ENCODE measurements around the gene ZNF93. TPM values are rescaled to one million over a fixed set of nuclear protein-coding genes. Genes with fewer than 3 reads are reported as not detected.
A peak's percentile ranks its signal among the peaks of the same experiment; 100 is the strongest.
"Not testable (repeated sequence)": the region's sequence is repeated elsewhere in the genome, so short reads cannot be mapped to it uniquely, and the experiment has no call there.

Gene ZNF93
- total RNA-seq, 4 donors from 2014 or later = 0.29 to 29.6 (median 8.6) TPM

DNA sequence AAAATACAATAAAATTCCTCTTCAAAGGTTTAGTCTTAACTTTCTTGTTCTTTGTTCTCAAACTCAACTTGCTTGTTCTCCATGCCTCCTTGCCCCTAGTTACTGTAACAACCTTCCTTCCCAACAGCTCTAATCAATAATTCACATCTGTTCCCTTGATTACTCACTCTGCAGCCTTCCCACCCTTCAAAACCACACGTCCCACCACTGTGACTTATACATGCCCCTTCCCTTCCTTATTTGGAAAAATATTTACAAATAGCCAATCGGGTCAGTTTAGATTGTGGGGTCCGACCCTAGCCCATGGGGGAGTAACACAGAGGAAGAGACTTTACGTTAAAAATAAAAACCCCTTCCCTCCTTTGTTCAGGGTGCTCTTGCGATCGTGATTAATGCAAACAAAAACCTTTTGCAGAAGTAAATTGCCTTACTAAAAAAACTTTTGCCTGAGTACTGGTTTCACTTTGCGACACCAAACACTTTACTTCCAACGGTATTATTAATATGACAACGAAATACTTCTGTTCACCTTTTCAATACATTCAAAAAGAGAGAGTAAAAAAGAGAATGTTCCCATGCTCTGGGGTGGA lies 512 bp upstream of the ZNF93 start:
- H3K27me3 ChIP-seq = no peaks in the 10 kb centered on the region
- intact Hi-C loops (cut with DNase I; ENCODE audit: low total_unique reads) = no loop called here
- peak overlapping the region; percentile 93 to 95 for H3K27ac ChIP-seq
- H3K9me3 ChIP-seq = no peaks in the 10 kb centered on the region
- no peaks in the 10 kb centered on the region for H3K4me1 ChIP-seq
- TF ChIP-seq POLR2A (IDR thresholded peaks at IDR 0.05) = no peak
- TF ChIP-seq, protein P1, sequence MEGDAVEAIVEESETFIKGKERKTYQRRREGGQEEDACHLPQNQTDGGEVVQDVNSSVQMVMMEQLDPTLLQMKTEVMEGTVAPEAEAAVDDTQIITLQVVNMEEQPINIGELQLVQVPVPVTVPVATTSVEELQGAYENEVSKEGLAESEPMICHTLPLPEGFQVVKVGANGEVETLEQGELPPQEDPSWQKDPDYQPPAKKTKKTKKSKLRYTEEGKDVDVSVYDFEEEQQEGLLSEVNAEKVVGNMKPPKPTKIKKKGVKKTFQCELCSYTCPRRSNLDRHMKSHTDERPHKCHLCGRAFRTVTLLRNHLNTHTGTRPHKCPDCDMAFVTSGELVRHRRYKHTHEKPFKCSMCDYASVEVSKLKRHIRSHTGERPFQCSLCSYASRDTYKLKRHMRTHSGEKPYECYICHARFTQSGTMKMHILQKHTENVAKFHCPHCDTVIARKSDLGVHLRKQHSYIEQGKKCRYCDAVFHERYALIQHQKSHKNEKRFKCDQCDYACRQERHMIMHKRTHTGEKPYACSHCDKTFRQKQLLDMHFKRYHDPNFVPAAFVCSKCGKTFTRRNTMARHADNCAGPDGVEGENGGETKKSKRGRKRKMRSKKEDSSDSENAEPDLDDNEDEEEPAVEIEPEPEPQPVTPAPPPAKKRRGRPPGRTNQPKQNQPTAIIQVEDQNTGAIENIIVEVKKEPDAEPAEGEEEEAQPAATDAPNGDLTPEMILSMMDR (IDR thresholded peaks at IDR 0.05) = no peak
- H3K4me3 ChIP-seq = peak overlapping the region; percentile 70 to 75
- H3K36me3 ChIP-seq = no peaks in the 10 kb centered on the region
- DNase-seq = no peak

- intact Hi-C loops (cut with DNase I; ENCODE audit: low total_unique reads); H3K36me3 ChIP-seq; H3K4me1 ChIP-seq; DNase-seq; H3K4me3 ChIP-seq; H3K27me3 ChIP-seq; H3K9me3 ChIP-seq; H3K27ac ChIP-seq: not testable (repeated sequence)
These were observed 6.8 kb downstream of the ZNF93 start for GRCh38 chr19:19907551-19907950.

DNA sequence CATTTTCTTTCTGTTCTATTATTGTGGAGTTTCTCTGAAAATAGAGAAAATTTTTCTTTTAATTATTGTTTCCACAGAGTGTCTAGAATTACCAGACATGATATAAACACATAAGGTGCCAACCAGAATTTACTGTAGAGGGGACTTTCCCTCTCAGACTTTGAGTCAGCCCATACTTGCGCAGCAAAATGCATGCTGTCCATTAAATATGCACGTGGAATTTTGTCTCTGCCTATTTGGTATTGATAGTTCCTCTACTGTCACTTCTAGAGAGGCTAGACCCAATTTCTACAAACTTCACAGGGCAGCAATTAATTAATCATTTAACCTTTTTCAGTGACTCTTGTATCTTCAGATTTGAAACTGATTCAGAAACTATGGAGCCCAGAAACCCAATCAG lies 8.9 kb downstream of the ZNF93 start:
- intact Hi-C loops (cut with DNase I; ENCODE audit: low total_unique reads) = no loop called here
- TF ChIP-seq, protein P1 (IDR thresholded peaks at IDR 0.05) = no peak
- TF ChIP-seq POLR2A (IDR thresholded peaks at IDR 0.05) = no peak
- no peak for DNase-seq

GRCh38 chr19:19911150-19911549 lies 10.4 kb downstream of the ZNF93 start:
- Histone ChIP-seq H3K27ac (peak overlapping the region; percentile 2 to 34), H3K27me3 (no peaks in the 10 kb centered on the region), H3K9me3 (no peaks in the 10 kb centered on the region), H3K36me3 (no peaks in the 10 kb centered on the region), H3K4me1 (no peaks in the 10 kb centered on the region), H3K4me3 (no peak overlapping the region)
- peak in 1 of 2 donors; percentile 40 for DNase-seq
- TF ChIP-seq, protein P1 (IDR thresholded peaks at IDR 0.05) = no peak
- TF ChIP-seq POLR2A (IDR thresholded peaks at IDR 0.05) = no peak
- intact Hi-C loops (cut with DNase I; ENCODE audit: low total_unique reads) = no loop called here

More for the DNA sequence above, 8.9 kb downstream of the ZNF93 start:
- no peaks in the 10 kb centered on the region for H3K9me3 ChIP-seq
- no peaks in the 10 kb centered on the region for H3K4me1 ChIP-seq
- H3K36me3 ChIP-seq = no peaks in the 10 kb centered on the region
- H3K4me3 ChIP-seq = no peak overlapping the region
- H3K27ac ChIP-seq = no peak overlapping the region
- H3K27me3 ChIP-seq = no peaks in the 10 kb centered on the region

GRCh38 chr19:19914596-19914995 lies 13.8 kb downstream of the ZNF93 start:
- intact Hi-C loops (cut with DNase I; ENCODE audit: low total_unique reads) = no loop called here
- TF ChIP-seq, protein P1 (IDR thresholded peaks at IDR 0.05) = no peak
- no peak for TF ChIP-seq POLR2A (IDR thresholded peaks at IDR 0.05)

DNA sequence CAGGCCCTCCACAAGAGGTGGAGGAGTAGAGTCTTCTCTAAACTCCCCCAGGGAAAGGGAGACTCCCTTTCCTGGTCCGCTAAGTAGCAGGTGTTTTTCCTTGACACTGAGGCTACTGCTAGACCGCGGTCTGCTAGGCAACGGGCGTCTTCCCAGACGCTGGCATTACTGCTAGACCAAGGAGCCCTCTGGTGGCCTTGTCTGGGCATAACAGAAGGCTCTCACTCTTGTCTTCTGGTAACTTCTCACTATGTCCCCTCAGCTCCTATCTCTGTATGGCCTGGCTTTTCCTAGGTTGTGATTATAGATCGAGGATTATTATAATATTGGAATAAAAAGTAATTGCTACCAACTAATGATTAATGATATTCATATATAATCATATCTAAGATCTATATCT lies 29.7 kb downstream of the ZNF93 start:
- peak; percentile 66 to 77 for DNase-seq
- H3K9me3 ChIP-seq; H3K4me1 ChIP-seq; H3K27ac ChIP-seq; H3K4me3 ChIP-seq; intact Hi-C loops (cut with DNase I; ENCODE audit: low total_unique reads); H3K36me3 ChIP-seq; H3K27me3 ChIP-seq: not testable (repeated sequence)
- TF ChIP-seq, protein P1 (IDR thresholded peaks at IDR 0.05) = peak; percentile 26 to 70 (median 57)

More at GRCh38 chr19:19914596-19914995, 13.8 kb downstream of the ZNF93 start:
- Histone ChIP-seq H3K27me3 (no peaks in the 10 kb centered on the region), H3K9me3 (no peaks in the 10 kb centered on the region), H3K4me1 (no peaks in the 10 kb centered on the region), H3K36me3 (no peaks in the 10 kb centered on the region), H3K4me3 (no peak overlapping the region), H3K27ac (no peak overlapping the region)
- DNase-seq = no peak

GRCh38 chr19:19933432-19934314 lies 32.9 kb downstream of the ZNF93 start:
- H3K9me3 ChIP-seq; H3K27me3 ChIP-seq; H3K36me3 ChIP-seq; H3K27ac ChIP-seq; H3K4me1 ChIP-seq; DNase-seq; H3K4me3 ChIP-seq; intact Hi-C loops (cut with DNase I; ENCODE audit: low total_unique reads): not testable (repeated sequence)

Measured in uterus (tissue), 4 donors.